ENCODE data around the gene NUDT22. TPM values are rescaled to one million over a fixed set of nuclear protein-coding genes. Genes with fewer than 3 reads are reported as not detected.

The NUDT22 gene
- polyA plus RNA-seq, 1 donor from 2014 or later = 47.3 TPM

DNA sequence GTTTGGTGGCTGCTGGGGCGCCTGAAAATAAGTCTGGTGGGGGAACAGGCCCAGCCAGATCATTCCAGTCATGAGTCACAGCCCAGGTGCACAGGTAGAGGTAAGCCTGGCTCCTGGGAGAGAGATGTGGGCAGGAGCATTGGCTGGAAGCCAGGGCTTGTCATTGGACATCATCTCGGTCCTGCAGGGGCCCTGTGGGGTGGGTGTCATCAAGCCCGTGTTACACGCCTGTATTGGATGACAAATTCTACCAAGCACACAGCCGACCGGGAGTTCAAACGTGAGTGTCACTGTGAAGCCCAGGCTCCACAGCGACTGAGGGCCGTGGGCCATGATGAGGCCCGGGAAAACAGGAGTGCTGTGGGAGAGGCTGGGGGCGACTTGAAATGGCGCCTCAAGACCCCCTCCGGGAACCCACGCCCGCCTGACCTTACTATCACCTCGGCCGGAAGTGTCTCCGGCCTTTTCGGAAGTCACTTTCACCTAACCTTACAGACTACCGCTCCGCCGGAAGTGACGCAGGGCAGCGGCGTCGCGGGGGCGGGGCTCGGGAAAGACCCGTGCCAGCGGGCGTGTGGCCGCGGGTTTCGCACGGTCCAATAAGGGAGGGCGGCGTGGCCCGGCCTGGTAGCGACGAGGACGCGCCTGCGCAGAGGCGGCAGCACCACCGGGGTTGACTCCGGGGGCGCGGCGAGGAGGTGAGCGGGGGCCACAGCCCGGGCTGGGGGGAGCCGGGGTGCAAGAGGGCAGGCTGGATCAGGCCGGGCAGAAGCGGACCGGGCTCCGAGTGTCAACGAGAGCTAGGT is 14.6 kb downstream of the NUDT22 start, which contains the start of gene FKBP2:
TSS of gene FKBP2 (plus strand) at position 661 of the 806 bp plus-strand sequence. CDS start 1,293 bp downstream, outside the sequence.
- Histone ChIP-seq H3K9ac (ENCODE audit: low read length) (peak within 1 kb of the TSS; percentile 82), H3K9me2 (ENCODE audit: insufficient read depth, low read length) (no peaks in the 10 kb centered on the region), H3K79me2 (replicated peaks; ENCODE audit: insufficient read depth, low read length) (peaks cover 7% of the 10 kb centered on the region), H3K27me3 (ENCODE audit: insufficient read depth, low read depth, low read length) (no peaks in the 10 kb centered on the region), H3K4me3 (ENCODE audit: low read length) (peak within 1 kb of the TSS; percentile 97), H2AFZ (ENCODE audit: low read depth, low read length) (peak within 1 kb of the TSS; percentile 66), H3K4me2 (ENCODE audit: low read length) (peak within 1 kb of the TSS; percentile 80), H3K36me3 (ENCODE audit: insufficient read depth, low read length) (no peaks in the 10 kb centered on the region), H3K27ac (ENCODE audit: low read length) (peak within 1 kb of the TSS; percentile 94), H4K20me1 (ENCODE audit: insufficient read depth) (no peaks in the 10 kb centered on the region), H3F3A (ENCODE audit: insufficient read depth, low read length, poor library complexity, severe bottlenecking) (no peaks in the 10 kb centered on the region), H3K9me3 (ENCODE audit: low read length) (no peaks in the 10 kb centered on the region)
- peak; percentile 57 for TF ChIP-seq TAF1 (IDR thresholded peaks at IDR 0.05; ENCODE audit: low read depth)
- TF ChIP-seq EP300 (conservative IDR thresholded peaks at IDR 0.05; ENCODE audit: poor library complexity, severe bottlenecking) = peak; percentile 54
- TF ChIP-seq MXI1 (conservative IDR thresholded peaks at IDR 0.05; ENCODE audit: poor library complexity, severe bottlenecking) = peak; percentile 62
- no peak for TF ChIP-seq RAD21 (conservative IDR thresholded peaks at IDR 0.05)
- TF ChIP-seq SMC3 (conservative IDR thresholded peaks at IDR 0.05; ENCODE audit: poor library complexity) = no peak
- peak; percentile 7 for TF ChIP-seq CTCF (IDR thresholded peaks at IDR 0.05; ENCODE audit: poor library complexity, severe bottlenecking)
- TF ChIP-seq REST (IDR thresholded peaks at IDR 0.05; ENCODE audit: borderline replicate concordance) = peak; percentile 77
- peak; percentile 91 for TF ChIP-seq POLR2AphosphoS5 (IDR thresholded peaks at IDR 0.05)
- no peak for TF ChIP-seq EZH2 (IDR thresholded peaks at IDR 0.05; ENCODE audit: borderline replicate concordance, insufficient read depth, low read length, poor library complexity, severe bottlenecking)

- Histone ChIP-seq H3K36me3 (ENCODE audit: insufficient read depth, low read length) (no peaks in the 10 kb centered on the region), H3K9ac (ENCODE audit: low read length) (peak overlapping the region; percentile 82), H3K4me3 (ENCODE audit: low read length) (peak overlapping the region; percentile 97), H4K20me1 (ENCODE audit: insufficient read depth) (no peaks in the 10 kb centered on the region), H3K9me3 (ENCODE audit: low read length) (no peaks in the 10 kb centered on the region), H3K79me2 (replicated peaks; ENCODE audit: insufficient read depth, low read length) (peaks cover 12% of the 10 kb centered on the region), H3F3A (ENCODE audit: insufficient read depth, low read length, poor library complexity, severe bottlenecking) (no peaks in the 10 kb centered on the region), H3K9me2 (ENCODE audit: insufficient read depth, low read length) (no peaks in the 10 kb centered on the region), H3K27ac (ENCODE audit: low read length) (peak overlapping the region; percentile 94), H3K27me3 (ENCODE audit: insufficient read depth, low read depth, low read length) (no peaks in the 10 kb centered on the region), H3K4me2 (ENCODE audit: low read length) (no peak overlapping the region), H2AFZ (ENCODE audit: low read depth, low read length) (peak overlapping the region; percentile 15)
- TF ChIP-seq SMC3 (conservative IDR thresholded peaks at IDR 0.05; ENCODE audit: poor library complexity) = no peak
- TF ChIP-seq CTCF (IDR thresholded peaks at IDR 0.05; ENCODE audit: poor library complexity, severe bottlenecking) = no peak
- no peak for TF ChIP-seq RAD21 (conservative IDR thresholded peaks at IDR 0.05)
- TF ChIP-seq EZH2 (IDR thresholded peaks at IDR 0.05; ENCODE audit: borderline replicate concordance, insufficient read depth, low read length, poor library complexity, severe bottlenecking) = no peak
- TF ChIP-seq MXI1 (conservative IDR thresholded peaks at IDR 0.05; ENCODE audit: poor library complexity, severe bottlenecking) = peak; percentile 9
- TF ChIP-seq POLR2AphosphoS5 (IDR thresholded peaks at IDR 0.05) = peak; percentile 0
- no peak for TF ChIP-seq EP300 (conservative IDR thresholded peaks at IDR 0.05; ENCODE audit: poor library complexity, severe bottlenecking)
- no peak for TF ChIP-seq REST (IDR thresholded peaks at IDR 0.05; ENCODE audit: borderline replicate concordance)
- TF ChIP-seq TAF1 (IDR thresholded peaks at IDR 0.05; ENCODE audit: low read depth) = no peak
These were observed 15.1 kb downstream of the NUDT22 start for GRCh38 chr11:64241241-64241490.

Measured in neural cell (in vitro differentiated cells).